NK-92 (cell line): ENCODE measurements around the gene ACTN1.

Experiments
- DNase-seq: peaks from one replicate; lab custom pipeline; 2025; ENCODE audit not compliant: unreplicated experiment; lab: John Stamatoyannopoulos, UW

Gene ACTN1

GRCh38 chr14:68951800-68952530 is 27.1 kb downstream of the ACTN1 start:
- DNase-seq, result no peak

- no peak for DNase-seq
Observed at GRCh38 chr14:68951035-68951797, 27.9 kb downstream of the ACTN1 start.

GRCh38 chr14:68950111-68950510 is 29.0 kb downstream of the ACTN1 start:
- DNase-seq, result no peak

GRCh38 chr14:68949601-68949965 is 29.5 kb downstream of the ACTN1 start:
- DNase-seq, result no peak

- DNase-seq, result no peak
Observed at GRCh38 chr14:68948686-68949600, 30.2 kb downstream of the ACTN1 start.

GRCh38 chr14:68947802-68948201 is 31.3 kb downstream of the ACTN1 start:
- no peak for DNase-seq

- no peak for DNase-seq
Observed at GRCh38 chr14:68946489-68946822, 32.6 kb downstream of the ACTN1 start.

- DNase-seq, result no peak
Observed at GRCh38 chr14:68945585-68946488, 33.3 kb downstream of the ACTN1 start.

- no peak for DNase-seq
Observed at GRCh38 chr14:68945190-68945584, 33.9 kb downstream of the ACTN1 start.

- no peak for DNase-seq
Observed at GRCh38 chr14:68944162-68944561, 34.9 kb downstream of the ACTN1 start.

- no peak for DNase-seq
Observed at GRCh38 chr14:68943107-68943506, 36.0 kb downstream of the ACTN1 start.

GRCh38 chr14:68942296-68943035 is 36.6 kb downstream of the ACTN1 start:
- DNase-seq, result no peak

- DNase-seq, result no peak
Observed at GRCh38 chr14:68941820-68942219, 37.3 kb downstream of the ACTN1 start.

- DNase-seq, result no peak
Observed at GRCh38 chr14:68940614-68941185, 38.4 kb downstream of the ACTN1 start.

GRCh38 chr14:68939893-68940613 is 39.0 kb downstream of the ACTN1 start:
- DNase-seq, result no peak

- DNase-seq, result no peak
Observed at GRCh38 chr14:68939181-68939892, 39.8 kb downstream of the ACTN1 start.

- DNase-seq, result no peak
Observed at GRCh38 chr14:68938271-68939150, 40.6 kb downstream of the ACTN1 start.
